GM18951 (cell line): ENCODE data around the gene TPCN2.

Source experiments
- POLR2A ChIP-seq: IDR thresholded peaks from 4 replicates; pipeline ENCODE4 v1.6.1; 2011; ENCODE audit warnings: mild to moderate bottlenecking; ENCODE audit not compliant: insufficient read length, insufficient read depth; ENCODE audit errors: extremely low read depth
- in situ Hi-C: fragments of 300-500 bp; cut with MboI; formaldehyde crosslinking; loops from one replicate; pipeline ENCODE4 v1.12.0; 2022; ENCODE audit warnings: low sequenced_read_pairs, mixed read lengths, inconsistent platforms; ENCODE audit not compliant: unreplicated experiment

Gene TPCN2

DNA sequence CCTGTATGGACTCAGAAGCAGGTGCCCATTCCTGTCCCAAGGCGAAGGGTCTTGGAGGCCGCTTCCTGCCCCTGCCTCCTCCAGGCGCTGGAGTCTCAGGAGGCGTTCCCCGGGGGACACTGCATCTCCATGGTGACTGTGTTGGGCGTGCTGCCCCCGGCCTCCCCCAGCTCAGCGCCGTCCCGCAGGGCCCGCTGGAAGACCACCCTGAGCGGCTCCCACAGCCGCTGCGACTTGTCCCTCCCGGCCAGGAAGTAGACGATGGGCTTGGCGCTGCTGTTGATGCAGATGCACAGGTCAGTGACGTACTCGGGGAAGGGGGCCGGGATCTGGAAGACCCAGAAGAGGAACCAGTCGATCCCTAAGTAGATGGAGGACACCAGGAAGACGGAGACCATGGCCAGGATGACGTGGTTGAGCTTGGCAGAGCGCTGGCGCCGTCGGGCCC lies 43.5 kb upstream of the TPCN2 start:
- no peak for TF ChIP-seq POLR2A
- in situ Hi-C loops = no loop called here

GRCh38 chr11:69005631-69006368 lies 42.9 kb upstream of the TPCN2 start:
- in situ Hi-C loops = no loop called here
- TF ChIP-seq POLR2A = no peak

DNA sequence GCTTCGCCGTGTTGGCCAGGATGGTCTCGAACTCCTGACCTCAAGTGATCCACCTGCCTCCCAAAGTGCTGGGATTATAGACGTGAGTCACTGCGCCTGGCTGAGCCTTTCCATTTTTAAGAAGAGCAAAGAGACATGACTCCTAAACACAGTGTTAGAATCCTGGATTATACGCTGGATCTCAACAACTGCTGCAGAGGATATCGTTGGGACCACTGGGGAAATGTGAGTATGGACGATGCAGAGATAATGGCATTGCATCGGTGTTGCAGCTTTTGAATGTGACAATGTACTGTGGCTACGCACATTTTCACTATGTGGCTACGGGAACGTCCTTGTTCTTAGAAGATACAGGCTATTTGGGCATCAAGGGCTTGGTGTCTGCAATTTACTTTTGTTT lies 41.9 kb upstream of the TPCN2 start:
- in situ Hi-C loops = no loop called here

DNA sequence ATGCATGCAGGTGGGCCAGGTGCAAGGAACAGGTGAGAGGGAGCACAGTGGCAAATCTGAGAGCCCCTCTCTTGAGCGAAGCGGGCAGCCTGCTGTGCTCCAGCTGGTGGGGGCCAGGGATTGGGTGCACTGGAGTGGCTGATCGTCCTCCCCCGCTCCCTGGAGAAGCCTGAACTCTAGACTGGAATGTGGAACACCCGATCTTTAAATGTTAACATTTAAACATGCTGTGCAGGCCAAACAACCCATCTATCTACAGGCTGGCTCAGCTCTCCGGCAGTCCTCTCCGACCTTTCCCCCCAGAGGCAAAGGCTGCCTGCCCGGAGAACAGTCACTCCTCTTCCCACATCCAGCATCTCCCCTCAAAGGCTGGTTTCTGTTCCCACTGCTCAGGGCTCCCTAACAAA lies 40.8 kb upstream of the TPCN2 start:
- TF ChIP-seq POLR2A = no peak
- in situ Hi-C loops = no loop called here

More for the DNA sequence above, 41.9 kb upstream of the TPCN2 start:
- TF ChIP-seq POLR2A = no peak

DNA sequence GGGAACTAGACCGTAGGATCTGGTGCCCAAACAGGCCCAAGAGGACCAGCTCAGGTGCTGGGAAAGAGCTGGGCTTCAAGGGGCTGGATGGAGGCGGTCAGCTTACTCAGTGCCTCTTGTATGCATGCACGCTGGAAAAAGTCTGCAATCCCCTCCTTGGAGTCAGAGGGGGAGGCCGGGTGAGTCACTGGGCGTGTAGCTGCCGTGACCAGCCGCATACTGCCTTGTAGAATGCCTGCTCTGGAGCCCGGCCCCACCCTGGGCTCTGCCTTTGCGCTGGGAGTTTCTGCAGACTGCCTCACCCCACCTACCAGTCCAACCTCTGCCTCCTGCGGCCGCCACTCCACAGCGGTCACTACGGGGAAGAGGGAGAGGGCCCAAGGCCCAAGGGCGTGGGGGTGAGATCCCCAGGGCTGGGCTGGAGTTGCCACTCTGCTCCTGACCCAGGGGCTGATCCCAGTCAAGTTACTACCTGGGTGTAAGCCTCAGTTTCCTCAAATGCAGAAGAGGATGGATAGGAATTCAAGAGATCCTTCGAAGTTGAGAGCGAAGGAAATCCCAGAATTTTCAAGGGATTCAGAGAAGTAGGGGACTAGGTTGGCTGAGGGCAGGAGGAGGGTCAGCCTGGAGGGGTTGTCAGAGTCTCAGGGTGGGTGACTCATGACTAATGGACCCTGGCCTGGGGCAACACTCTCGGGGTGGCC lies 39.8 kb upstream of the TPCN2 start:
- TF ChIP-seq POLR2A = no peak
- in situ Hi-C loops = no loop called here

DNA sequence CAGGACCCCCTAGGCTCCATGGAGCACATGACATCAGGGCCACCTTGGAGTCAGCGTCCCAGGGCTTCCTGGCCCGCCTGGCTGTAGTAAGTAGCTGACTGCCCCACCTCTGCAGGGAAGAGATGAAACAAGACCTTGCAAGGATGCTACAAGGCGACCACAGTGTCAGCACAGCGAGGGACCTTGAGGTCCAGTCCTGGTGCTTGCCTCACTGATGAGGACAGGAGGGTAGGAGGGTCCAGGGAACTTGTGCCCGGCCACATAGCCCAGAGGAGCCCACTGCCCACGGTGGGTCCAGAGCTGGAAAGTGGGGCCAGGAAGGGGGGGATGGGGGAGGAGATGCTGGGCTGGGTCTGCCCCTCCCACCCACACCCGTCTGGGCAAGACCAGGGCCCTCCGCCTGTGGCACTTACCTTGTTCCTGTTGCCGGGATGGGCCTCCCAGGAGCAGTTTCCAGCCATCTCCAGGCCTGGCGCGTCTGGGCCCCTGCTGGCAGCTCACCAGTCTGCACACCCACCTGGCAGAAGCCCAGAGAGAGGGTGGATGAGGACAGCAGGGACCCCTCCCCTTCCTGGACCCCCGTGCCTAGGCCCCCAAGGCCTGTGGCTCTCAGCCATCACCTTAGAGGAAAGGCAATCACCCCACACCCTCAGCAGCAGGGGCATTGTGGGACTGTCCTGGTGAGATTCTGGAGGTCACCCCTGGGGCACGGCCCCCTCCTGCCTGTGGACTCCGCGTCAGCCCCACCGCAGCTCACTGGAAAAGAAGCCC lies 39.1 kb upstream of the TPCN2 start:
- in situ Hi-C loops = no loop called here
- TF ChIP-seq POLR2A = no peak

DNA sequence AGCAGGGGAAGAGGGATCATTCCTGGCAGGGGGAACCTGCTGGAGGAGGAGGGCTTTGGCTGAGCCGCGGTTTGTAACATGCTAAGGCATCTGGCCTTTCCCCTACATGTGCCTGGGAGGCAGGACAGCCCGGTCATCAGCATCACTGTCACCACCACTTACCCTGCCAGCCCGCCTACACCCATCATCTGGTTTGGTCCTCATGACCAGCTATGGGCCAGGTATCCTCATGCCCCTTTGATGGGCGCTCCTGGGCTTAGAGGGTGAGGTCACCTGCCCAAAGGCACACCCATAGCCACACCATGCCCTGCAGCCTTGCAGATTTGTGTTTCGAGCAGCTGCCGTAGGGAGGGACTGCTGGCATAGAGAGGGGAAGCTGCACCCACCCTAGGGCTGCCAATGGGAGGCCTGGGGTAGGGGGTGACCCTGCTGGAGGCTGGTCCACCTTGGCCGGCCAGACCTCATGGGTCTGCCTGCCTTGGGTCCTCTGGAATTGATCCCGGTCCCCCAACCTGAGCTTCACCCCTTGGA lies 38.3 kb upstream of the TPCN2 start:
- in situ Hi-C loops = no loop called here
- TF ChIP-seq POLR2A = no peak

GRCh38 chr11:69010964-69011623 lies 37.6 kb upstream of the TPCN2 start:
- no peak for TF ChIP-seq POLR2A
- in situ Hi-C loops = no loop called here

GRCh38 chr11:69011624-69012091 lies 37.1 kb upstream of the TPCN2 start:
- no peak for TF ChIP-seq POLR2A
- in situ Hi-C loops = no loop called here

DNA sequence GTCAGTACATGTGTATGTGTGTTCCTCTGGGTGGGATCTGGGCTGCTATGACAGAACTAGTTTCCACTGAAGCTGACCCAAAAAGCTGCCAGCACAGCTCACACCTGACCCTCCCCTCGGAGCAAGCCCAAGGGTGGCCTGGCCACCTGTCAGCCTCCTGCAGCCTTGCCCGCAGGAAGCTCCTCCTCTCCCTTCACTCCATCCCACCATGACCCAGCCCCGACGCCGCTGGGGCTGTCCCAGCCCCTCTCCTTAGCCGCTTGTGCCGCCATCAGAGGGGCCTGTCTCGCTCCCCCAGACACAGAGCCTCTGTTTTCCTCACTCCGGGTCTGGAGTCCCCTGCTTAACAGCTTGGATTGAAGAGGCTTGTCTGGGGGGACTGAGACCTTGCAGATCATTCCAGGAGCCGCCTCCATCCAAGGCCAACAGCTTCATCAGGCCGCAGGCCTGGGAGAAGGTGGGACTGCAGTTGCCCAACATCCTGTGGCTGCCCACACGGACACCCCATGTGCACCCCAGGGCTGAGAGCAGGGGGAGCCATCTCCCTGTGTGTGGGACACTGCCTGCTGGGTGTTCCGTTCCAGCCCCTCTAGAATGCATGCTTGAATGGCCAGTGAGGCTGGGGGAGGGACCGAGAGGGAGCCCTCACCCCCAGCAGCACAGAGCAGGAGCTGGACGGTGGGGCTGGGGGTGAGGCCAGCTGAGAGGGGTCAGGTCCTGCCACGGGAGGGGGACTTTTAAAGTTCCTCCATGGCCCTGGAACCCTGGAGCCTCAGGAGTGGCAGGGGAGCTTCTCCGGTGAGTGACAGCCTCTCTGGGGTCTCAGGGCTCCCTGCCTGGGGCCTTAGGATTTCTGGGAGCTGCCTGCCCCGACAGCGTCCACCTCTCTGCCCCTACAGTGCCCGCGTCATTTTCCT lies 36.4 kb upstream of the TPCN2 start:
- in situ Hi-C loops = no loop called here
- no peak for TF ChIP-seq POLR2A

GRCh38 chr11:69013009-69013951 lies 35.5 kb upstream of the TPCN2 start, which contains the start of gene MRGPRF:
MRGPRF (minus strand) TSS chr11:69013246; CDS start chr11:69009901, 3,345 bp downstream.
- in situ Hi-C loops = no loop called here
- TF ChIP-seq POLR2A = no peak
